Upper lobe of right lung (tissue), 1 donor: ENCODE results near the gene MYL7. TPM values are rescaled to one million over a fixed set of nuclear protein-coding genes. Genes with fewer than 3 reads are reported as not detected.

Source experiments
- ATAC-seq: fragments of 200-7000 bp; cut with Tn5 transposase; one replicate; pipeline ENCODE4 v1.9.1; 2020; ENCODE audit warnings: mild to moderate bottlenecking, moderate library complexity
- DNase-seq: peaks from one replicate; pipeline ENCODE4 v3.0.0-alpha.2; 2020
- H3K27ac ChIP-seq: fragments of 200-600 bp; one replicate; pipeline ENCODE4 v1.8.0; 2022
- H3K27me3 ChIP-seq: fragments of 200-600 bp; one replicate; pipeline ENCODE4 v1.8.0; 2022; ENCODE audit warnings: mild to moderate bottlenecking
- H3K36me3 ChIP-seq: fragments of 200-600 bp; one replicate; pipeline ENCODE4 v1.8.0; 2022
- H3K4me1 ChIP-seq: fragments of 200-600 bp; one replicate; pipeline ENCODE4 v1.8.0; 2022
- H3K4me3 ChIP-seq: fragments of 200-600 bp; one replicate; pipeline ENCODE4 v1.8.0; 2022; ENCODE audit warnings: mild to moderate bottlenecking
- H3K9me3 ChIP-seq: fragments of 200-600 bp; one replicate; pipeline ENCODE4 v1.8.0; 2022
- CTCF ChIP-seq: fragments of 200-600 bp; IDR thresholded peaks from one replicate; pipeline ENCODE4 v1.8.0; 2022; ENCODE audit warnings: antibody characterized with exemption
- intact Hi-C: fragments of 100-400 bp; cut with DNase I; formaldehyde crosslinking; loops from one replicate; pipeline ENCODE4 v1.11.0; 2022
- total RNA-seq: library from RNA; stranded (reverse); fragmentation: NEBNext Ultra II Directional; extraction: Animal tissue kit (Norgen Biotek cat#: 25700); gene quantifications from one replicate; pipeline ENCODE4 v1.2.1, GENCODE V29; 2021
- donor health status: DM: no; HTN: yes; CAD: no; lungs with severe emphysema.

Gene MYL7
- total RNA-seq, 1 donor from 2014 or later, result 3.1 TPM

GRCh38 chr7:44140341-44140740 lies 791 bp downstream of the MYL7 start:
- no peak overlapping the region for H3K4me3 ChIP-seq
- H3K36me3 ChIP-seq, result no peaks in the 10 kb centered on the region
- ATAC-seq (no peak), DNase-seq (peak; percentile 40)
- H3K27ac ChIP-seq, result no peak overlapping the region
- no peaks in the 10 kb centered on the region for H3K9me3 ChIP-seq
- H3K4me1 ChIP-seq, result no peaks in the 10 kb centered on the region
- intact Hi-C loops, result no loop called here
- TF ChIP-seq CTCF, result no peak
- peaks cover 7% of the 10 kb centered on the region for H3K27me3 ChIP-seq

GRCh38 chr7:44139311-44140010 lies 1.7 kb downstream of the MYL7 start:
- ATAC-seq (no peak), DNase-seq (peak; percentile 56)
- Histone ChIP-seq H3K27ac (no peak overlapping the region), H3K4me1 (no peaks in the 10 kb centered on the region), H3K9me3 (no peaks in the 10 kb centered on the region), H3K27me3 (no peaks in the 10 kb centered on the region), H3K4me3 (no peak overlapping the region), H3K36me3 (no peaks in the 10 kb centered on the region)
- intact Hi-C loops, result no loop called here
- no peak for TF ChIP-seq CTCF

- Histone ChIP-seq H3K27ac (no peak overlapping the region), H3K9me3 (no peaks in the 10 kb centered on the region), H3K36me3 (no peaks in the 10 kb centered on the region), H3K27me3 (no peaks in the 10 kb centered on the region), H3K4me1 (no peaks in the 10 kb centered on the region), H3K4me3 (no peak overlapping the region)
- intact Hi-C loops, result no loop called here
- ATAC-seq (no peak), DNase-seq (peak; percentile 58)
- no peak for TF ChIP-seq CTCF
Observed at GRCh38 chr7:44138698-44139097, 2.4 kb downstream of the MYL7 start.

- no peak overlapping the region for H3K4me3 ChIP-seq
- no peaks in the 10 kb centered on the region for H3K9me3 ChIP-seq
- H3K27ac ChIP-seq, result no peak overlapping the region
- intact Hi-C loops, result no loop called here
- no peaks in the 10 kb centered on the region for H3K36me3 ChIP-seq
- no peaks in the 10 kb centered on the region for H3K27me3 ChIP-seq
- ATAC-seq (no peak), DNase-seq (no peak)
- no peaks in the 10 kb centered on the region for H3K4me1 ChIP-seq
- no peak for TF ChIP-seq CTCF
Observed at GRCh38 chr7:44136731-44137130, 4.4 kb downstream of the MYL7 start.

- TF ChIP-seq CTCF, result no peak
- Histone ChIP-seq H3K4me3 (no peak overlapping the region), H3K27ac (no peak overlapping the region), H3K9me3 (no peaks in the 10 kb centered on the region), H3K36me3 (no peaks in the 10 kb centered on the region), H3K27me3 (no peaks in the 10 kb centered on the region), H3K4me1 (no peaks in the 10 kb centered on the region)
- intact Hi-C loops, result no loop called here
- ATAC-seq (no peak), DNase-seq (no peak)
Observed at GRCh38 chr7:44134943-44135628, 6.0 kb downstream of the MYL7 start.
